IMR-90 (cell line): ENCODE results near the gene NR5A2. TPM values are rescaled to one million over a fixed set of nuclear protein-coding genes. Genes with fewer than 3 reads are reported as not detected.

ENCODE experiments used
- ATAC-seq: fragments of 200-7000 bp; cut with Tn5 transposase; 2 replicates; pipeline ENCODE4 v1.9.1; 2020; ENCODE audit warnings: low read depth, mild to moderate bottlenecking, moderate library complexity
- BruUV-seq: library from RNA; stranded (reverse); fragments of 400-500 nt; replicated peaks from 2 replicates; lab custom pipeline; 2021; lab: Mats Ljungman, UMichigan
- CTCF ChIA-PET: fragments of 300-600 bp; formaldehyde crosslinking; extraction: SDS; loops from one replicate; lab custom pipeline; 2021; ENCODE audit warnings: antibody characterized with exemption; lab: Yijun Ruan, JAX
- POLR2A ChIA-PET: fragments of 300-600 bp; sonication (Branson Sonifier 250); formaldehyde crosslinking; loops from one replicate; lab custom pipeline; 2022; ENCODE audit warnings: antibody characterized with exemption; ENCODE audit not compliant: unreplicated experiment; lab: Charles Lee
- DNase-seq: peaks from one replicate; pipeline ENCODE4 v3.0.0; 2013
- H2AFZ ChIP-seq: replicated peaks from 2 replicates; pipeline ENCODE3; 2013; ENCODE audit warnings: low read length, mild to moderate bottlenecking; ENCODE audit not compliant: poor library complexity
- H2AK5ac ChIP-seq: 2 replicates; pipeline ENCODE4 v1.6.1; 2013; ENCODE audit warnings: low read depth, low read length, inconsistent platforms
- H2AK9ac ChIP-seq: replicated peaks from 2 replicates; pipeline ENCODE3; 2013; ENCODE audit warnings: mild to moderate bottlenecking, low read depth, low read length, moderate library complexity; ENCODE audit not compliant: poor library complexity
- H2BK120ac ChIP-seq: 2 replicates; pipeline ENCODE4 v1.6.1; 2013; ENCODE audit warnings: low read depth, low read length, inconsistent platforms
- H2BK15ac ChIP-seq: 3 replicates; pipeline ENCODE4 v1.6.1; 2013; ENCODE audit warnings: low read depth, low read length, inconsistent platforms
- H2BK20ac ChIP-seq: 2 replicates; pipeline ENCODE4 v1.6.1; 2013; ENCODE audit warnings: low read depth, mild to moderate bottlenecking, inconsistent platforms, low read length, moderate library complexity
- H2BK5ac ChIP-seq: 2 replicates; pipeline ENCODE4 v1.6.1; 2013; ENCODE audit warnings: mild to moderate bottlenecking, low read depth, low read length, inconsistent platforms; ENCODE audit not compliant: poor library complexity, severe bottlenecking
- H3K14ac ChIP-seq: replicated peaks from 2 replicates; pipeline ENCODE4 v1.6.1; 2013; ENCODE audit warnings: low read depth, low read length, inconsistent platforms
- H3K18ac ChIP-seq: 2 replicates; pipeline ENCODE4 v1.6.1; 2013; ENCODE audit warnings: low read depth, low read length, control low read depth
- H3K23ac ChIP-seq: 2 replicates; pipeline ENCODE4 v1.6.1; 2013; ENCODE audit warnings: low read depth, low read length, inconsistent platforms
- H3K27ac ChIP-seq: 2 replicates; pipeline ENCODE4 v1.5.1; 2013; ENCODE audit warnings: mild to moderate bottlenecking, control low read depth, low read length; ENCODE audit not compliant: insufficient read depth
- H3K27me3 ChIP-seq: 2 replicates; pipeline ENCODE4 v1.6.1; 2013; ENCODE audit warnings: low read length; ENCODE audit not compliant: control insufficient read depth, insufficient read depth
- H3K36me3 ChIP-seq: 2 replicates; pipeline ENCODE4 v1.6.1; 2013; ENCODE audit warnings: low read length, mixed read lengths; ENCODE audit not compliant: control insufficient read depth, insufficient read depth
- H3K4ac ChIP-seq: 2 replicates; pipeline ENCODE4 v1.6.1; 2013; ENCODE audit warnings: low read depth, low read length, inconsistent platforms
- H3K4me1 ChIP-seq: 2 replicates; pipeline ENCODE4 v1.6.1; 2013; ENCODE audit warnings: low read length, mixed read lengths; ENCODE audit not compliant: control insufficient read depth, insufficient read depth
- H3K4me2 ChIP-seq: 2 replicates; pipeline ENCODE4 v1.6.1; 2013; ENCODE audit warnings: low read depth, mild to moderate bottlenecking, control low read depth, low read length, moderate library complexity
- H3K4me3 ChIP-seq: 2 replicates; pipeline ENCODE4 v1.5.1; 2013; ENCODE audit warnings: low read depth, mild to moderate bottlenecking, control low read depth, low read length, moderate library complexity; ENCODE audit not compliant: insufficient read depth
- H3K56ac ChIP-seq: 2 replicates; pipeline ENCODE4 v1.6.1; 2013; ENCODE audit warnings: low read length, inconsistent platforms; ENCODE audit not compliant: insufficient read depth; ENCODE audit errors: extremely low read depth
- H3K79me1 ChIP-seq, 2 experiments: 2 replicates each; pipeline ENCODE4 v1.6.1; 2013; ENCODE audit warnings: low read length in 2 of 2, inconsistent platforms in 1 of 2, low read depth in 1 of 2
- H3K9ac ChIP-seq: 2 replicates; pipeline ENCODE4 v1.6.1; 2013; ENCODE audit warnings: low read depth, low read length, control low read depth
- H3K9me1 ChIP-seq: 2 replicates; pipeline ENCODE4 v1.6.1; 2013; ENCODE audit warnings: low read length, inconsistent platforms; ENCODE audit not compliant: insufficient read depth
- H3K9me3 ChIP-seq: 2 replicates; pipeline ENCODE4 v1.6.1; 2013; ENCODE audit warnings: low read length; ENCODE audit not compliant: control insufficient read depth, insufficient read depth
- H4K20me1 ChIP-seq: 2 replicates; pipeline ENCODE4 v1.6.1; 2013; ENCODE audit warnings: low read length, inconsistent platforms; ENCODE audit not compliant: insufficient read depth
- H4K5ac ChIP-seq: 2 replicates; pipeline ENCODE4 v1.6.1; 2013; ENCODE audit warnings: mild to moderate bottlenecking, low read depth, low read length, control low read depth
- H4K8ac ChIP-seq, 2 experiments: 2 replicates each; pipeline ENCODE4 v1.6.1; 2013; ENCODE audit warnings: low read depth in 2 of 2, low read length in 2 of 2, control low read depth in 1 of 2, inconsistent platforms in 1 of 2
- H4K91ac ChIP-seq: 2 replicates; pipeline ENCODE4 v1.6.1; 2013; ENCODE audit warnings: low read depth, low read length, inconsistent platforms; ENCODE audit not compliant: insufficient read depth
- BHLHE40 ChIP-seq: fragments of 150-350 bp; IDR thresholded peaks from 2 replicates; pipeline ENCODE4 v1.6.1; 2016; ENCODE audit warnings: mild to moderate bottlenecking, low read depth, low read length
- CEBPB ChIP-seq: IDR thresholded peaks from 2 replicates; pipeline ENCODE4 v1.6.1; 2012; ENCODE audit warnings: low read depth, low read length, improper control_type of control experiment
- CHD1 ChIP-seq: IDR thresholded peaks from 2 replicates; pipeline ENCODE4 v1.6.1; 2012; ENCODE audit warnings: low read depth, low read length, improper control_type of control experiment
- CTCF ChIP-seq: conservative IDR thresholded peaks from 2 replicates; pipeline ENCODE4 v1.5.1; 2012; ENCODE audit warnings: mild to moderate bottlenecking, low read depth, low read length, improper control_type of control experiment
- ELK1 ChIP-seq: fragments of 150-350 bp; IDR thresholded peaks from 2 replicates; pipeline ENCODE4 v1.6.1; 2016; ENCODE audit warnings: low read depth, mild to moderate bottlenecking, low read length, moderate library complexity, borderline replicate concordance
- FOS ChIP-seq: fragments of 150-350 bp; IDR thresholded peaks from 2 replicates; pipeline ENCODE4 v1.6.1; 2016; ENCODE audit warnings: low read depth, low read length
- MAFK ChIP-seq: IDR thresholded peaks from 2 replicates; pipeline ENCODE4 v1.6.1; 2012; ENCODE audit warnings: low read depth, low read length, improper control_type of control experiment
- MAZ ChIP-seq: IDR thresholded peaks from 2 replicates; pipeline ENCODE4 v1.6.1; 2012; ENCODE audit warnings: low read depth, mild to moderate bottlenecking, low read length, improper control_type of control experiment, moderate library complexity, borderline replicate concordance
- MXI1 ChIP-seq: IDR thresholded peaks from 2 replicates; pipeline ENCODE4 v1.6.1; 2012; ENCODE audit warnings: low read depth, mild to moderate bottlenecking, low read length, moderate library complexity, borderline replicate concordance
- NFE2L2 ChIP-seq: fragments of 150-350 bp; IDR thresholded peaks from 2 replicates; pipeline ENCODE4 v1.6.1; 2016; ENCODE audit warnings: low read depth, mild to moderate bottlenecking, low read length
- POLR2A ChIP-seq: IDR thresholded peaks from 2 replicates; pipeline ENCODE4 v1.6.1; 2012; ENCODE audit warnings: mild to moderate bottlenecking, low read depth, low read length
- RAD21 ChIP-seq: IDR thresholded peaks from 2 replicates; pipeline ENCODE4 v1.6.1; 2012; ENCODE audit warnings: low read length, improper control_type of control experiment
- RCOR1 ChIP-seq: IDR thresholded peaks from 2 replicates; pipeline ENCODE4 v1.6.1; 2012; ENCODE audit warnings: mild to moderate bottlenecking, low read length, improper control_type of control experiment; ENCODE audit not compliant: insufficient replicate concordance
- RFX5 ChIP-seq: IDR thresholded peaks from 2 replicates; pipeline ENCODE4 v1.8.0; 2012; ENCODE audit warnings: low read depth, mild to moderate bottlenecking, low read length, moderate library complexity
- SMC3 ChIP-seq: fragments of 150-350 bp; IDR thresholded peaks from 2 replicates; pipeline ENCODE4 v1.6.1; 2016; ENCODE audit warnings: low read depth, mild to moderate bottlenecking, antibody characterized with exemption, low read length, moderate library complexity
- WGBS, 2 experiments: methylation state at CpG; one replicate each; pipeline versions ENCODE4 v1.1.5 to v1.1.7; 2013; ENCODE audit warnings: missing lambda C conversion rate in 2 of 2; ENCODE audit not compliant: insufficient read length in 1 of 2; ENCODE audit errors: extremely low coverage in 2 of 2; 5-methylcytosine and 5-hydroxymethylcytosine counted together
- dilution Hi-C: fragments of 300-500 bp; cut with HindIII; formaldehyde crosslinking; loops from one replicate; pipeline ENCODE4 v1.14.3; 2018; ENCODE audit warnings: low sequenced_read_pairs; ENCODE audit not compliant: unreplicated experiment
- in situ Hi-C: fragments of 300-500 bp; cut with MboI; formaldehyde crosslinking; loops from 3 replicates; pipeline ENCODE4 v1.14.3; 2019; ENCODE audit warnings: low sequenced_read_pairs, inconsistent platforms, mixed read lengths
- intact Hi-C: fragments of 100-400 bp; cut with micrococcal nuclease; formaldehyde crosslinking; loops from 2 replicates; pipeline ENCODE4 v1.10.0; 2022
- polyA plus RNA-seq, 3 experiments: library from polyadenylated mRNA; depleted of rRNA; stranded (reverse); fragments of >200 nt; gene quantifications; 2 replicates each; pipeline ENCODE4 v1.2.3, GENCODE V29; 2012; ENCODE audit warnings: low replicate concordance in 1 of 3
- total RNA-seq: library from RNA; depleted of rRNA; stranded (reverse); fragments of >200 nt; gene quantifications from 2 replicates; pipeline ENCODE4 v1.2.3, GENCODE V29; 2012
- TF ChIP-seq, protein P1 (sequence below): fragments of 150-350 bp; IDR thresholded peaks from 2 replicates; pipeline ENCODE4 v1.6.1; 2017; ENCODE audit warnings: mild to moderate bottlenecking, antibody characterized with exemption, low read length, low read depth

Gene NR5A2
- total and polyA plus RNA-seq, 2 of the 4 experiments (the other 2 are of a cell fraction) = 0.03 to 0.18 TPM

- peak; percentile 8 for DNase-seq
- H2BK120ac ChIP-seq = no peak overlapping the region
- CTCF ChIA-PET = no interaction called here
Measured at GRCh38 chr1:200082329-200082728, 54.8 kb downstream of the NR5A2 start.

More at GRCh38 chr1:200082329-200082728, 54.8 kb downstream of the NR5A2 start:
- Histone ChIP-seq H2AK9ac (no peak overlapping the region), H2BK20ac (no peak overlapping the region), H3K9ac (no peak overlapping the region), H3K4me2 (no peak overlapping the region), H4K5ac (no peak overlapping the region), H3K27ac (no peak overlapping the region), H4K20me1 (no peaks in the 10 kb centered on the region), H3K4me1 (no peaks in the 10 kb centered on the region), H3K27me3 (peaks cover 11% of the 10 kb centered on the region), H2AFZ (no peak overlapping the region), H3K4ac (no peak overlapping the region), H3K56ac (no peak overlapping the region), H3K23ac (no peak overlapping the region), H2BK5ac (no peak overlapping the region), H3K4me3 (no peak overlapping the region), H3K14ac (no peak overlapping the region), H2BK15ac (no peak overlapping the region), H4K8ac (no peak overlapping the region), H4K91ac (no peak overlapping the region), H3K36me3 (no peaks in the 10 kb centered on the region), H2AK5ac (no peak overlapping the region), H3K9me3 (no peaks in the 10 kb centered on the region), H3K9me1 (no peaks in the 10 kb centered on the region), H3K79me1 (no peaks in the 10 kb centered on the region), H3K18ac (no peak overlapping the region)
- intact Hi-C loops (no loop called here), dilution Hi-C loops (no loop called here), in situ Hi-C loops (no loop called here)
- TF ChIP-seq POLR2A (no peak), BHLHE40 (no peak), CEBPB (no peak), MAFK (no peak), CTCF (no peak), FOS (no peak), RCOR1 (no peak), MXI1 (no peak), MAZ (no peak), SMC3 (no peak), RAD21 (no peak), CHD1 (no peak), ELK1 (no peak), RFX5 (no peak), NFE2L2 (no peak)
- TF ChIP-seq, protein P1, sequence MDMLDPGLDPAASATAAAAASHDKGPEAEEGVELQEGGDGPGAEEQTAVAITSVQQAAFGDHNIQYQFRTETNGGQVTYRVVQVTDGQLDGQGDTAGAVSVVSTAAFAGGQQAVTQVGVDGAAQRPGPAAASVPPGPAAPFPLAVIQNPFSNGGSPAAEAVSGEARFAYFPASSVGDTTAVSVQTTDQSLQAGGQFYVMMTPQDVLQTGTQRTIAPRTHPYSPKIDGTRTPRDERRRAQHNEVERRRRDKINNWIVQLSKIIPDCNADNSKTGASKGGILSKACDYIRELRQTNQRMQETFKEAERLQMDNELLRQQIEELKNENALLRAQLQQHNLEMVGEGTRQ = no peak
- ATAC-seq = no peak
- POLR2A ChIA-PET = no interaction called here
- WGBS, 2 experiments = no CpG with 5 or more reads among the region's 2 CpGs
- no TSS peak for BruUV-seq
